PFSK-1 (cell line): ENCODE results near the gene FDXR.

Experiments used
- FOXP2 ChIP-seq: optimal IDR thresholded peaks from 2 replicates; pipeline ENCODE3; 2011; ENCODE audit warnings: borderline replicate concordance, control low read depth, inconsistent platforms; ENCODE audit not compliant: insufficient read depth; ENCODE audit errors: extremely low read length, extremely low read depth
- POLR2AphosphoS5 ChIP-seq: IDR thresholded peaks from 2 replicates; pipeline ENCODE4 v1.6.1; 2012; ENCODE audit warnings: low read depth, mild to moderate bottlenecking, control low read depth, low read length, moderate library complexity
- SIN3A ChIP-seq: IDR thresholded peaks from 2 replicates; pipeline ENCODE4 v1.6.1; 2012; ENCODE audit warnings: mild to moderate bottlenecking, low read length, moderate library complexity, borderline replicate concordance; ENCODE audit not compliant: insufficient read depth
- TAF1 ChIP-seq: IDR thresholded peaks from 2 replicates; pipeline ENCODE4 v1.6.1; 2012; ENCODE audit warnings: low read length, control low read depth, borderline replicate concordance; ENCODE audit not compliant: insufficient read depth
- TF ChIP-seq, protein P1 (sequence below), 2 experiments: IDR thresholded peaks; 2 replicates each; pipeline versions ENCODE4 v1.6.1 to v1.8.0; 2011 to 2012; ENCODE audit warnings: low read depth in 2 of 2, low read length in 2 of 2, control low read depth in 1 of 2, inconsistent platforms in 1 of 2, mild to moderate bottlenecking in 1 of 2, moderate library complexity in 1 of 2; ENCODE audit not compliant: insufficient read depth in 1 of 2

Gene FDXR

DNA sequence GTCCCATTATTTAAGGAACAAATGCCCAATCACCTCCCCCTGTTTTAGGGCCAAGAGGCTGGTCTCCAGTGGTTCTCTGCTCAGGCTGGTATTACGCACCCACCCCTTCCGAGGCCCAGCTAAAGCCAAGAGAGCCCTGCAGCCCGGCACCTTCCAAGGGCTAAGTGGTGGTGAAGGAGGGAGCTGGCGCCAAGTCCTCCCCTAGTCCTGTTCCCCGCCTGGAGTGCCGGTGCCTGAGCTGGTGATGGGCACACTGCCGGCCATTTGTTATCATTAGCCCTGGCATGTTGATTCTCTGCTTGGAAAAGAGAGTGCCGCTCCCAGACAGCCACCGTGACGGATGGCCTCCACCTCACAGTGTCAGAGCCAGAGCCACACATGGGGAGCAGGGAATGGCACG lies 45.0 kb downstream of the FDXR start:
- TF ChIP-seq TAF1 (no peak), POLR2AphosphoS5 (no peak), SIN3A (no peak), FOXP2 (no peak)
- TF ChIP-seq, protein P1, sequence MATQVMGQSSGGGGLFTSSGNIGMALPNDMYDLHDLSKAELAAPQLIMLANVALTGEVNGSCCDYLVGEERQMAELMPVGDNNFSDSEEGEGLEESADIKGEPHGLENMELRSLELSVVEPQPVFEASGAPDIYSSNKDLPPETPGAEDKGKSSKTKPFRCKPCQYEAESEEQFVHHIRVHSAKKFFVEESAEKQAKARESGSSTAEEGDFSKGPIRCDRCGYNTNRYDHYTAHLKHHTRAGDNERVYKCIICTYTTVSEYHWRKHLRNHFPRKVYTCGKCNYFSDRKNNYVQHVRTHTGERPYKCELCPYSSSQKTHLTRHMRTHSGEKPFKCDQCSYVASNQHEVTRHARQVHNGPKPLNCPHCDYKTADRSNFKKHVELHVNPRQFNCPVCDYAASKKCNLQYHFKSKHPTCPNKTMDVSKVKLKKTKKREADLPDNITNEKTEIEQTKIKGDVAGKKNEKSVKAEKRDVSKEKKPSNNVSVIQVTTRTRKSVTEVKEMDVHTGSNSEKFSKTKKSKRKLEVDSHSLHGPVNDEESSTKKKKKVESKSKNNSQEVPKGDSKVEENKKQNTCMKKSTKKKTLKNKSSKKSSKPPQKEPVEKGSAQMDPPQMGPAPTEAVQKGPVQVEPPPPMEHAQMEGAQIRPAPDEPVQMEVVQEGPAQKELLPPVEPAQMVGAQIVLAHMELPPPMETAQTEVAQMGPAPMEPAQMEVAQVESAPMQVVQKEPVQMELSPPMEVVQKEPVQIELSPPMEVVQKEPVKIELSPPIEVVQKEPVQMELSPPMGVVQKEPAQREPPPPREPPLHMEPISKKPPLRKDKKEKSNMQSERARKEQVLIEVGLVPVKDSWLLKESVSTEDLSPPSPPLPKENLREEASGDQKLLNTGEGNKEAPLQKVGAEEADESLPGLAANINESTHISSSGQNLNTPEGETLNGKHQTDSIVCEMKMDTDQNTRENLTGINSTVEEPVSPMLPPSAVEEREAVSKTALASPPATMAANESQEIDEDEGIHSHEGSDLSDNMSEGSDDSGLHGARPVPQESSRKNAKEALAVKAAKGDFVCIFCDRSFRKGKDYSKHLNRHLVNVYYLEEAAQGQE (IDR thresholded peaks at IDR 0.05; ENCODE audit: insufficient read depth in 1 of 2, low read depth in 2 of 2, low read length in 2 of 2) = no peak

DNA sequence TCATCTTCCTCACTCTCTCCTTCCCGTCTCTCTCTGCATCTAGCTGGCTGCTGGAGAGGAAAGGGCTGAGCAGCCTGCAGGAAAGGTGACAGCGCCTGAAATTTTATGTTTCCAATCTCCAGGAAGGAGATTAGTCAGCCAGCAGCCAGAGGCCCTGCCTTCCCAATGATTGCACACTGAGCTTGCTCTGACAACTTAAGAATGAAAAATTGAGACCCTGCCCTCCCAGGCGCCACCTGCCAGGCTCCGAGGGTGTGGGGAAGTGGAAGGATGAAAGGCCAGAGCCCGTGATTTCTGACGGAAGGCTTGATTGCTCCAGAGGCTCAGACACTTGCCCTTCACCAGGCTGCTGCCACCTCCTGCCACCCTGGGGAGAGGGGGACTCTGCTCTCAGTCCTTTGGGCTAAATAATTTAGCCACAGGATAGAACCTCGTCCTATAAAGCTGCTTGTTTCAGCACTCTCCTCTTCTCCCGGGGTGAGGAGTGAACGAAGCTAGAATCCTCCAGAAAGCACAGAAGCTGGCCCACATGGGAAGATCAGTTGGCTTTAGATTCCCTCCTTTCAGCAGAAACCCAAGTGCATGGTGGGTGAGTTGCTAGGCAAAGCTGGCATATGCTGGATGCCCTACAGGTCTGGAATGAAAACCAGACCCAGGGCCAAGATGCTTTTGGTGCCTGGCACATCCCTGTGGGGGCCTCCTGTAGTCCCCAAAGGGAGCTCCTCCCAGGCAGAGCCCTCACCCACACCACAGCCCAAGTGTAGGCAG lies 46.7 kb downstream of the FDXR start:
- TF ChIP-seq, protein P1 (IDR thresholded peaks at IDR 0.05; ENCODE audit: insufficient read depth in 1 of 2, low read depth in 2 of 2, low read length in 2 of 2) = no peak
- TF ChIP-seq POLR2AphosphoS5 = no peak
- TF ChIP-seq TAF1 = no peak
- no peak for TF ChIP-seq SIN3A
- no peak for TF ChIP-seq FOXP2

DNA sequence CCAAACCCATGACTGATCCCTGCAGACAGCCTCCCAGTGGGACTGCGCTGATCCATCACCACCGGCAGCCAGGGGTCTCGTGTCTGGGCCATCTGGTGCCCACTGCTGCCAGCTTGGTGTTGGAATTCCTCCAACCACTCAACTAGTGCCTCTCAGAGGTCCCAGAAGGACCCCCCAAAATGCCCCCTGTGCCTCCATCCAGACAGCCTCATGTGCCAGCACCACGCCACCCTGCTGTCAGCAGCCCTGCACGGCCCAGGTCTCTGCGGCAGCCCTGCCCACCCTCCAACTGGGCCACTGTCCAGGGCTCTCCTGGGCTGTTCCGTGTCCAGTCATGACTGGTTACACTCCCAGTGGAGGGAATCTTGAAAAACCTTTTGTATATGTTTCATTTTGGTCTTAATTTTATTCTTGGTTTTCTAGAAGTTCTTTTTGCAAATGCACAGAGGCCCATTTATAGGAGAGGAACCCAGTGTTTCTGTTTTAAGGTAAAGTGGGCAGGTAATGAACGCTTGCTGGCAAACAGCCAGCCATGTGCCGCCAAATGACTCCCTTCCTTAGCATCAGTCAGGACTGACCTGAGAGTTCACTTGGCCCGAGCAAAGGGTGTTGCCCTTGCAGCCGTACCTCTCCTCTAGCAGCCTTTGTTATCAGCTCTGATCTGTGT lies 47.7 kb downstream of the FDXR start:
- TF ChIP-seq POLR2AphosphoS5 (no peak), FOXP2 (no peak), TAF1 (no peak), SIN3A (no peak)
- TF ChIP-seq, protein P1 (IDR thresholded peaks at IDR 0.05; ENCODE audit: insufficient read depth in 1 of 2, low read depth in 2 of 2, low read length in 2 of 2) = no peak

DNA sequence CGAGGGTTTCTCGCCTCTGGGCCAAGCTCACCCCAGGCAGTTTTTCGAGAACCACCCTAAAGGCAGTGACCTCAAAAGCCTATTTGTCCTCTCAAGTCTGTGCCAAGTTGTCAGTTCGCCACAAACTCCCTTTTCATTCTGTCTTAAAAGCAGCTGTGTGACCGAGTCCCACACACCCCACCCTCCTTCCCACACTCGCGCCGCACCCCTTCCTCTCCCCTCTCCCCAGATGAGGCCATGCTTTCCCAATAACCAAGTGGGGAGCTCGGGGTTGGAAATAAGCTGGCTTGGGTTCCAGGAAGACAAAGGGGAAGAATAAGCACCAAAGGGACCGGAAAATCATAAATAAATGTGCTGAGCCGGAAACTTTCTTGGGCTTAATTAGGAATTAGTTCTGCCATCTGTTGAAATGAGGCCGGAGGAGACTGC lies 49.8 kb downstream of the FDXR start:
- TF ChIP-seq, protein P1 (IDR thresholded peaks at IDR 0.05; ENCODE audit: insufficient read depth in 1 of 2, low read depth in 2 of 2, low read length in 2 of 2) = no peak
- TF ChIP-seq FOXP2 = no peak
- no peak for TF ChIP-seq TAF1
- no peak for TF ChIP-seq POLR2AphosphoS5
- TF ChIP-seq SIN3A = no peak
